Colonic mucosa (tissue), 4 donors: ENCODE data around the gene CTDP1. TPM values are rescaled to one million over a fixed set of nuclear protein-coding genes. Genes with fewer than 3 reads are reported as not detected.
A peak's percentile ranks its signal among the peaks of the same experiment; 100 is the strongest.

Experiments
- DNase-seq: peaks from one replicate; pipeline ENCODE4 v3.0.0-alpha.2; 2020
- H3K27ac ChIP-seq: fragments of 200-600 bp; one replicate; pipeline ENCODE4 v1.8.0; 2021
- H3K27me3 ChIP-seq: fragments of 200-600 bp; one replicate; pipeline ENCODE4 v1.8.0; 2021
- H3K36me3 ChIP-seq: fragments of 200-600 bp; one replicate; pipeline ENCODE4 v1.8.0; 2021
- H3K4me1 ChIP-seq: fragments of 200-600 bp; one replicate; pipeline ENCODE4 v1.8.0; 2021; ENCODE audit warnings: mild to moderate bottlenecking
- H3K4me3 ChIP-seq: fragments of 200-600 bp; one replicate; pipeline ENCODE4 v1.8.0; 2021
- H3K9ac ChIP-seq, 2 donors: one replicate each; pipeline ENCODE4 v1.7.0; 2013; ENCODE audit warnings: control low read depth in 2 of 2, low read depth in 2 of 2, low read length in 2 of 2
- H3K9me3 ChIP-seq: fragments of 200-600 bp; one replicate; pipeline ENCODE4 v1.8.0; 2021
- intact Hi-C: fragments of 100-400 bp; cut with DNase I; formaldehyde crosslinking; loops from one replicate; pipeline ENCODE4 v1.14.1; 2022
- total RNA-seq, 2 donors: library from RNA; stranded (reverse); fragmentation: NEBNext Ultra II Directional in 1 of 2; extraction: Animal tissue kit (Norgen Biotek cat#: 25700) in 1 of 2; gene quantifications; one replicate each; pipeline ENCODE4 v1.2.1, GENCODE V29; 2021
- TF ChIP-seq, protein P1 (sequence below): fragments of 200-600 bp; IDR thresholded peaks from one replicate; pipeline ENCODE4 v1.8.0; 2022; ENCODE audit warnings: antibody characterized with exemption, mild to moderate bottlenecking
- donor health status: healthy.
- donor health status: DM: no; HTN: no; CAD: no.
- donor health status: DM: no; HTN: no; CAD: no.

Gene CTDP1, protein sequence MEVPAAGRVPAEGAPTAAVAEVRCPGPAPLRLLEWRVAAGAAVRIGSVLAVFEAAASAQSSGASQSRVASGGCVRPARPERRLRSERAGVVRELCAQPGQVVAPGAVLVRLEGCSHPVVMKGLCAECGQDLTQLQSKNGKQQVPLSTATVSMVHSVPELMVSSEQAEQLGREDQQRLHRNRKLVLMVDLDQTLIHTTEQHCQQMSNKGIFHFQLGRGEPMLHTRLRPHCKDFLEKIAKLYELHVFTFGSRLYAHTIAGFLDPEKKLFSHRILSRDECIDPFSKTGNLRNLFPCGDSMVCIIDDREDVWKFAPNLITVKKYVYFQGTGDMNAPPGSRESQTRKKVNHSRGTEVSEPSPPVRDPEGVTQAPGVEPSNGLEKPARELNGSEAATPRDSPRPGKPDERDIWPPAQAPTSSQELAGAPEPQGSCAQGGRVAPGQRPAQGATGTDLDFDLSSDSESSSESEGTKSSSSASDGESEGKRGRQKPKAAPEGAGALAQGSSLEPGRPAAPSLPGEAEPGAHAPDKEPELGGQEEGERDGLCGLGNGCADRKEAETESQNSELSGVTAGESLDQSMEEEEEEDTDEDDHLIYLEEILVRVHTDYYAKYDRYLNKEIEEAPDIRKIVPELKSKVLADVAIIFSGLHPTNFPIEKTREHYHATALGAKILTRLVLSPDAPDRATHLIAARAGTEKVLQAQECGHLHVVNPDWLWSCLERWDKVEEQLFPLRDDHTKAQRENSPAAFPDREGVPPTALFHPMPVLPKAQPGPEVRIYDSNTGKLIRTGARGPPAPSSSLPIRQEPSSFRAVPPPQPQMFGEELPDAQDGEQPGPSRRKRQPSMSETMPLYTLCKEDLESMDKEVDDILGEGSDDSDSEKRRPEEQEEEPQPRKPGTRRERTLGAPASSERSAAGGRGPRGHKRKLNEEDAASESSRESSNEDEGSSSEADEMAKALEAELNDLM
- total RNA-seq = 10 to 100 TPM; 34.7 to 36.9 TPM

DNA sequence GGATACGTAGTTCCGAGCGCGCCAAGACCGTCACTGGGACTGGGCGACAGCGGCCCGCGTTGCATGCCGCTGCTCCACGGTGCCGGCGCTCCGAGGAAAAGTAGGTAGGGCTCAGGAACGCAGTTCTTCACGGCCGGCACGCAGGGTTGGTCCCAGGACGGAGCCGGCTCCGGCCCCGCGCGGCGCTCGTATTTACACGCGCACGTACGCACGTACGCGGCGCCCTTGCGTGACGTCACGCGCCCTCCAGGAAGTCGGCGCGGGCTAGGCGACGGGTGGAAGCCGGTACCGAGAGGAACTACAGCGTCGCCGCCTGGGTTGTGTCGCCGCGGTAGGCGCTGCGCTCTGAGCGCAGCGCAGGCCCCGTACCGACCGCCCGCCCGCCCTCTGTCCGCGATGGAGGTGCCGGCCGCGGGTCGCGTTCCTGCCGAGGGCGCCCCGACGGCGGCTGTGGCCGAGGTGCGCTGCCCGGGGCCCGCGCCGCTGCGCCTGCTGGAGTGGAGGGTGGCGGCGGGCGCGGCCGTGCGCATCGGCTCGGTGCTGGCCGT is at the start of gene CTDP1:
TSS of gene CTDP1 (plus strand) at position 252 of the 548 bp plus-strand sequence. CDS start at position 397, 145 bp downstream.
- peak within 1 kb of the TSS; percentile 85 for H3K27ac ChIP-seq
- H3K27me3 ChIP-seq = no peaks in the 10 kb centered on the region
- peaks cover 22% of the 10 kb centered on the region for H3K4me1 ChIP-seq
- peak; percentile 86 for DNase-seq
- intact Hi-C loops = loop anchor here (5.0 kb wide), 1 partner anchor 612 kb away; the partner anchor contains the start of gene ATP9B
- no peaks in the 10 kb centered on the region for H3K36me3 ChIP-seq
- TF ChIP-seq, protein P1, sequence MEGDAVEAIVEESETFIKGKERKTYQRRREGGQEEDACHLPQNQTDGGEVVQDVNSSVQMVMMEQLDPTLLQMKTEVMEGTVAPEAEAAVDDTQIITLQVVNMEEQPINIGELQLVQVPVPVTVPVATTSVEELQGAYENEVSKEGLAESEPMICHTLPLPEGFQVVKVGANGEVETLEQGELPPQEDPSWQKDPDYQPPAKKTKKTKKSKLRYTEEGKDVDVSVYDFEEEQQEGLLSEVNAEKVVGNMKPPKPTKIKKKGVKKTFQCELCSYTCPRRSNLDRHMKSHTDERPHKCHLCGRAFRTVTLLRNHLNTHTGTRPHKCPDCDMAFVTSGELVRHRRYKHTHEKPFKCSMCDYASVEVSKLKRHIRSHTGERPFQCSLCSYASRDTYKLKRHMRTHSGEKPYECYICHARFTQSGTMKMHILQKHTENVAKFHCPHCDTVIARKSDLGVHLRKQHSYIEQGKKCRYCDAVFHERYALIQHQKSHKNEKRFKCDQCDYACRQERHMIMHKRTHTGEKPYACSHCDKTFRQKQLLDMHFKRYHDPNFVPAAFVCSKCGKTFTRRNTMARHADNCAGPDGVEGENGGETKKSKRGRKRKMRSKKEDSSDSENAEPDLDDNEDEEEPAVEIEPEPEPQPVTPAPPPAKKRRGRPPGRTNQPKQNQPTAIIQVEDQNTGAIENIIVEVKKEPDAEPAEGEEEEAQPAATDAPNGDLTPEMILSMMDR = no peak
- no peaks in the 10 kb centered on the region for H3K9me3 ChIP-seq
- H3K4me3 ChIP-seq = peak within 1 kb of the TSS; percentile 99
- H3K9ac ChIP-seq = peak within 1 kb of the TSS; percentile 83 to 88

DNA sequence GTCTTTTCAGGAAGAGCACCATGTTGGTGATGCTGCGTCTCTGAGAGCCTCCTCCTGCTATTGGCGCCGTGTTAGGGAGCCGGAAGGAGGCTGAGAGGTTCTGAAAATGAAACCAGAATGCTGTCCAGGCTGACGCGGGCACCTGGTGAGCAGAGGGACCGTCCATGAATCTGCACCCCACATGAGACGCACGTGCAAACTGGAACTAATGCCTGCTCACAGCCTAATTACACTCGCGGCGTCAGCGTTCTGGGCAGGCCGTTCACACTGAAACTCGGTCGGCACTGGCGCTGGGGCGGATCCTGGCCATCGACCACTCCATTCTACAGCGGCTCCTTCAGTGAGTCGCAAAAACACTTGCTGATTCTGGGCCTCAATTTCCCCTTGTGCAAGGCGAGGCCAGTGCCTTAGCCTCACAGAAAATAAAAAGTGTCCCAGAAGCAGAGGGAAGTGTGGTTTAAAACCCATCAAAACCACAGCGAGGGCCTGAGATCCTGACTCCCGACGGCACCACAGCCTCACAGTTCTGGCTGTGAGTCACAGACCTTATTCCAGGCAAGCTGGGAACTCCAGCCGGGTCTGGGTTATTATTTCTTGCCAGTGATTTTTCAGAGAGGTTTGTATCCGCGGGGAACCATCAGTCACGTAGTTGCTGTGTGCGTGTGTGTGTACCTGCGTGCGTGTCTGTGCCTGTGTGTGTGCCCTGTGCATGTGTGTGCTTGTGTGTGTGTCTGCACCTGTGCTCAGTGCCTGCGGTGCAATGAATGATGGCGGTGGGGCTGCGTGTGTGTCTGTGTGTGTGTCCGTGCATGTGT is 49.1 kb upstream of the CTDP1 start:
- H3K9me3 ChIP-seq = no peaks in the 10 kb centered on the region
- H3K27ac ChIP-seq = no peak overlapping the region
- H3K4me1 ChIP-seq = no peaks in the 10 kb centered on the region
- DNase-seq = no peak
- no peak overlapping the region for H3K9ac ChIP-seq
- no peak overlapping the region for H3K4me3 ChIP-seq
- TF ChIP-seq, protein P1 = no peak
- H3K36me3 ChIP-seq = no peaks in the 10 kb centered on the region
- intact Hi-C loops = no loop called here
- H3K27me3 ChIP-seq = no peaks in the 10 kb centered on the region

DNA sequence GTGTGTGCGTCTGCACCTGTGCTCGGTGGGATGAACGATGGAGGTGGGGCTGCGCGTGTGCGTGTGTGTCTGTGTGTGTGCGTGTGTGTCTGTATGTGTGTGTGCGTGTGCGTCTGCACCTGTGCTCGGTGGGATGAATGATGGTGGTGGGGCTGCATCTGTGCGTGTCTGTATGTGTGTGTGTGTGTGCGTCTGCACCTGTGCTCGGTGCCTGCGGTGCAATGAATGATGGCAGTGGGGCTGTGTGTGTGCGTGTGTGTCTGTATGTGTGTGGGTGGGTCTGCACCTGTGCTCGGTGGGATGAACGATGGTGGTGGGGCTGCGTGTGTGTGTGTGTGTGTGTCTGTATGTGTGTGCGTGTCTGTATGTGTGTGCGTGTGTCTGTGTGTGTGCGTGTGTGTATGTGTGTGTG is 48.5 kb upstream of the CTDP1 start:
- H3K9me3 ChIP-seq = no peaks in the 10 kb centered on the region
- no peaks in the 10 kb centered on the region for H3K4me1 ChIP-seq
- no peak overlapping the region for H3K27ac ChIP-seq
- no peak overlapping the region for H3K4me3 ChIP-seq
- H3K9ac ChIP-seq = no peak overlapping the region
- TF ChIP-seq, protein P1 = no peak
- no peaks in the 10 kb centered on the region for H3K36me3 ChIP-seq
- no peak for DNase-seq
- intact Hi-C loops = no loop called here
- no peaks in the 10 kb centered on the region for H3K27me3 ChIP-seq

GRCh38 chr18:79631761-79632446 is 47.7 kb upstream of the CTDP1 start:
- Histone ChIP-seq H3K27ac (no peak overlapping the region), H3K27me3 (no peaks in the 10 kb centered on the region), H3K9ac (no peak overlapping the region), H3K9me3 (no peaks in the 10 kb centered on the region), H3K36me3 (no peaks in the 10 kb centered on the region), H3K4me1 (no peaks in the 10 kb centered on the region), H3K4me3 (no peak overlapping the region)
- TF ChIP-seq, protein P1 = no peak
- DNase-seq = no peak
- intact Hi-C loops = no loop called here
